Ovary (tissue), 9 donors: Measurements from ENCODE around the gene NKAIN4. TPM values are rescaled to one million over a fixed set of nuclear protein-coding genes. Genes with fewer than 3 reads are reported as not detected.

Source experiments
- DNase-seq, 5 donors: peaks; one replicate each; pipeline ENCODE4 v3.0.0-alpha.2; 2019 to 2020
- H3K27ac ChIP-seq, 2 donors: fragments of 200-600 bp; one replicate each; pipeline versions ENCODE4 v1.5.1 to v1.8.0; 2019 to 2022
- H3K27me3 ChIP-seq: fragments of 200-600 bp; one replicate; pipeline ENCODE4 v1.8.0; 2022
- H3K36me3 ChIP-seq: fragments of 200-600 bp; sonication (generic); one replicate; pipeline ENCODE4 v1.5.1; 2019
- H3K4me1 ChIP-seq: one replicate; pipeline ENCODE4 v1.8.1; 2013; ENCODE audit warnings: mild to moderate bottlenecking, moderate library complexity; ENCODE audit not compliant: insufficient read depth
- H3K4me3 ChIP-seq: fragments of 200-600 bp; sonication (generic); one replicate; pipeline ENCODE4 v1.5.1; 2017
- H3K9me3 ChIP-seq, 2 donors: fragments of 200-600 bp in 1 of 2; sonication (generic) in 1 of 2; one replicate each; pipeline versions ENCODE4 v1.5.1 to v1.8.1; 2013 to 2019; ENCODE audit warnings: mild to moderate bottlenecking in 1 of 2, moderate library complexity in 1 of 2
- EP300 ChIP-seq: sonication (generic); formaldehyde crosslinking; IDR thresholded peaks from one replicate; pipeline ENCODE4 v1.6.1; 2017; ENCODE audit warnings: antibody characterized with exemption
- POLR2A ChIP-seq: fragments of 450-650 bp; IDR thresholded peaks from one replicate; pipeline ENCODE4 v1.6.1; 2017; ENCODE audit warnings: antibody characterized with exemption, mild to moderate bottlenecking, moderate library complexity
- WGBS, 3 donors: extraction: QIAGEN DNeasy Blood & Tissue Kit in 1 of 3; methylation state at CpG; one replicate each; pipeline versions ENCODE4 v1.1.5 to v1.1.7; 2013 to 2017; 5-methylcytosine and 5-hydroxymethylcytosine counted together
- intact Hi-C, 4 donors: fragments of 100-400 bp; cut with DNase I; formaldehyde crosslinking; loops; one replicate each; pipeline versions ENCODE4 v1.11.0 to v1.15.1; 2022 to 2023
- polyA plus RNA-seq, 2 donors: library from polyadenylated mRNA; stranded (reverse); fragments of 200-250 nt in 1 of 2; fragments of 350-450 nt in 1 of 2; fragmentation: Illumina TruSeq in 1 of 2; extraction: RNeasy Lipid Tissue Mini Kit (QIAGEN cat#74804) in 1 of 2; gene quantifications; one replicate each; pipeline ENCODE4 v1.2.3, GENCODE V29; 2013 to 2014
- total RNA-seq, 7 donors: library from RNA; depleted of rRNA in 2 of 7; stranded (reverse); fragments of >200 nt in 2 of 7; fragmentation: NEBNext Ultra II Directional in 3 of 7; extraction: Animal tissue kit (Norgen Biotek cat#: 25700) in 3 of 7; gene quantifications; one replicate each; pipeline versions ENCODE4 v1.1.0 to v1.2.4, GENCODE V29; 2016 to 2023
- TF ChIP-seq, protein P1 (sequence below), 3 donors: fragments of 450-650 bp in 2 of 3; fragments of 200-600 bp in 1 of 3; IDR thresholded peaks; one replicate each; pipeline versions ENCODE4 v1.5.1 to v1.8.0; 2016 to 2022; ENCODE audit warnings: antibody characterized with exemption in 3 of 3, mild to moderate bottlenecking in 1 of 3
- donor health status: DM: no; HTN: no; CAD: no; lungs with moderate emphysema.
- donor health status: DM: no; HTN: no; CAD: no.
- donor health status: Bipolar disorder and iron deficiency.
- donor health status: DM: yes; HTN: yes; CAD: no.
- donor health status: DM: no; HTN: no; CAD: no.
- donor health status: DM: yes; HTN: yes; CAD: no.

NKAIN4 gene
- total and polyA plus RNA-seq, 9 donors = 0.18 to 0.24 TPM; not detected in 7

DNA sequence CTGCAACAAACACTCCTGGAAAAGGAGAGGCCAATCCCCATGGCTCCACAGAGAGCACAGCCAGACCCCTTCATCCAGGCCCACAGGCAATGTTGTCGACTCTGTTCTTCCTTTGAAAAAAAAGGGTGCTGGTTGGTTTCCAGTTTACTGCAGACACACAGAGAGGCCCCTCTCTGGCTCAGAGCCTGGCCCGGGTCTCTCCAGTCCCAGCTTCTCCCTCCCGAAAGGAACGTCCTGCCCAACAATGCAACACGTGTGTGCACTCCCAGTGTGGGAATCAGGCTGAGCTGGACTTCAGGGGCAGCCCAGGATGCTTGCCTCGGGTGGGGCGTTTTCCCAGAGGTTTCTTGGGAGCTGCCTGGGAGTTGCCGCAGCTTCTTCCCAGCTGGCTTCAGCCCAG is 4.5 kb upstream of the NKAIN4 start:
- H3K27me3 ChIP-seq = no peaks in the 10 kb centered on the region
- no peak overlapping the region for H3K27ac ChIP-seq
- peak in 1 of 5 donors; percentile 45 for DNase-seq
- H3K36me3 ChIP-seq = no peaks in the 10 kb centered on the region
- no peak overlapping the region for H3K4me3 ChIP-seq
- intact Hi-C loops = no loop called here
- WGBS, 3 donors = 8 to 16% (median 11%) methylated on average over 8 of the region's 8 CpGs
- H3K9me3 ChIP-seq = no peaks in the 10 kb centered on the region
- TF ChIP-seq POLR2A = no peak
- TF ChIP-seq, protein P1, sequence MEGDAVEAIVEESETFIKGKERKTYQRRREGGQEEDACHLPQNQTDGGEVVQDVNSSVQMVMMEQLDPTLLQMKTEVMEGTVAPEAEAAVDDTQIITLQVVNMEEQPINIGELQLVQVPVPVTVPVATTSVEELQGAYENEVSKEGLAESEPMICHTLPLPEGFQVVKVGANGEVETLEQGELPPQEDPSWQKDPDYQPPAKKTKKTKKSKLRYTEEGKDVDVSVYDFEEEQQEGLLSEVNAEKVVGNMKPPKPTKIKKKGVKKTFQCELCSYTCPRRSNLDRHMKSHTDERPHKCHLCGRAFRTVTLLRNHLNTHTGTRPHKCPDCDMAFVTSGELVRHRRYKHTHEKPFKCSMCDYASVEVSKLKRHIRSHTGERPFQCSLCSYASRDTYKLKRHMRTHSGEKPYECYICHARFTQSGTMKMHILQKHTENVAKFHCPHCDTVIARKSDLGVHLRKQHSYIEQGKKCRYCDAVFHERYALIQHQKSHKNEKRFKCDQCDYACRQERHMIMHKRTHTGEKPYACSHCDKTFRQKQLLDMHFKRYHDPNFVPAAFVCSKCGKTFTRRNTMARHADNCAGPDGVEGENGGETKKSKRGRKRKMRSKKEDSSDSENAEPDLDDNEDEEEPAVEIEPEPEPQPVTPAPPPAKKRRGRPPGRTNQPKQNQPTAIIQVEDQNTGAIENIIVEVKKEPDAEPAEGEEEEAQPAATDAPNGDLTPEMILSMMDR (IDR thresholded peaks at IDR 0.05) = no peak
- TF ChIP-seq EP300 = no peak
- H3K4me1 ChIP-seq = no peaks in the 10 kb centered on the region

DNA sequence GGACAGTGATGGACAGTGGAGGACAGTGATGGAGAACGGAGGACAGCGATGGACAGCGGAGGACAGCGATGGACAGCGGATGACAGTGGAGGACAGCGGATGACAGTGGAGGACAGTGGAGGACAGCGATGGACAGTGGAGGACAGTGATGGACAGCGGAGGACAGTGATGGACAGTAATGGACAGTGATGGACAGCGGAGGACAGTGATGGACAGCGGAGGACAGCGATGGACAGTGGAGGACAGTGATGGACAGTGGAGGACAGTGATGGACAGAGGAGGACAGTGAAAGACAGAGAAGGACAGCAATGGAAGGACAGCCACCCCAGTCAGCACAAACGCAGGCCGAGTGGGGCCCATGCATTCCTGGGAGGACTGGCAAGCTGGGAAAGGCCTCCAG is 3.4 kb upstream of the NKAIN4 start:
- no peak overlapping the region for H3K4me3 ChIP-seq
- no peaks in the 10 kb centered on the region for H3K9me3 ChIP-seq
- H3K36me3 ChIP-seq = no peaks in the 10 kb centered on the region
- DNase-seq = no peak
- TF ChIP-seq, protein P1 (IDR thresholded peaks at IDR 0.05) = no peak
- no peak for TF ChIP-seq EP300
- no peak for TF ChIP-seq POLR2A
- no peak overlapping the region for H3K27ac ChIP-seq
- intact Hi-C loops = no loop called here
- WGBS, 3 donors = 88 to 91% (median 90%) methylated on average over 13 of the region's 13 CpGs
- H3K4me1 ChIP-seq = no peaks in the 10 kb centered on the region
- no peaks in the 10 kb centered on the region for H3K27me3 ChIP-seq

DNA sequence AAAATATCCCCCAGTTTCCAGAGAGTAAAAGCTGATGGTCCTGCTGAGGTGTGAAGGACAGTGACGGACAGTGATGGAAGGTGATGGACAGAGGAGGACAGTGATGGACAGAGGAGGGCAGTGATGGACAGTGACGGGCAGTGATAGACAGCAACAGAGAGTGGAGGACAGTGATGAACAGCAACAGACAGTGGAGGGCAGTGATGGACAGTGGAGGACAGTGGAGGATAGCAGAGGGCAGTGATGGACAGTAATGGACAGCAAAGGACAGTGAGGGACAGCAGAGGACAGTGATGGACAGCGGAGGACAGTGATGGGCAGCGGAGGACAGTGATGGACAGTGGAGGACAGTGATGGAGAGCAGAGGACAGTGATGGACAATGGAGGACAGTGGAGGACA is 2.7 kb upstream of the NKAIN4 start:
- no peak overlapping the region for H3K27ac ChIP-seq
- no peaks in the 10 kb centered on the region for H3K9me3 ChIP-seq
- no peak for DNase-seq
- 89 to 95% (median 92%) methylated on average over 4 of the region's 4 CpGs for WGBS, 3 donors
- no peaks in the 10 kb centered on the region for H3K4me1 ChIP-seq
- H3K27me3 ChIP-seq = no peaks in the 10 kb centered on the region
- H3K36me3 ChIP-seq = no peaks in the 10 kb centered on the region
- TF ChIP-seq, protein P1 (IDR thresholded peaks at IDR 0.05) = no peak
- TF ChIP-seq EP300 (no peak), POLR2A (no peak)
- no peak overlapping the region for H3K4me3 ChIP-seq
- intact Hi-C loops = no loop called here

DNA sequence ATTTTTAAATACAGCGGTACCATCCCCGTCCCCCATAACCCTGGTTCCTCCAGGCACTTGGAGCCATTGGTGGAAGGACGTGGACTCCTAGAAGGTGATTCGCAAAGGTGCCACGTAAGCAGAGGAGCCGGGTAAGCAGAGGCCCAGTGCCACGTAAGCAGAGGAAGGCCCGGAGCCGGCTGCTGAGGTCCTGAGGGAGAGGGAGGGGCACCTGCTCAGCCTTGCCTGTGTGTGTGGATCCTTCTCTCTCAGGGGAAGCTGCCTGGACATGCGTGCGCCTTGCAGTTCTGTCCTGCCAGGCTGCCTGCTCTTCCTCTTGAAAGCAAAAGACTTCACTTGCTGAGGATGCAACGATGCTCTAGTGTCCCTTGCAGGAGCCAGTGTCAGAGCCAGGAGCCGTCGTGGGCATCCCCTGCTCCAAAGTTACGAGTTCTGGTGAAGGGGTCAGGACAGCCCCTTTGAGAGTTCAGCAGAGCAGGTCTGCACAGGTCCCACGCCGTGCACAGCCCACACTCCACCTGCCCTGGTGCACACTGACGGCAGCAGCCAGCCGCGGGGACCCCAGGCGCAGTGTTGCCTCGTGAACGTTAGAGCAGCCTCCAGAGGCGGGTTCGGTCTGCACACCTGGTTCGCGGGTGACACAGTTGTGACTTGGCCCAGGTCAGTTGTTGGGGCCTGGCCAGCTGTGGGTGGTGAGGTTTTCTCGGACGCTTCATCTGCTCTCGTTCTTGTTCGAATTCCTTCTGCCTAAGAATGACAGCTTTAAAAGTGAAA is 1.9 kb upstream of the NKAIN4 start:
- intact Hi-C loops = no loop called here
- H3K27me3 ChIP-seq = no peaks in the 10 kb centered on the region
- WGBS, 3 donors = 65 to 70% (median 69%) methylated on average over 31 of the region's 31 CpGs

More for the DNA sequence above, 1.9 kb upstream of the NKAIN4 start:
- Histone ChIP-seq H3K27ac (no peak overlapping the region), H3K36me3 (no peaks in the 10 kb centered on the region), H3K4me3 (no peak overlapping the region), H3K9me3 (no peaks in the 10 kb centered on the region), H3K4me1 (no peaks in the 10 kb centered on the region)
- DNase-seq = no peak
- TF ChIP-seq, protein P1 (IDR thresholded peaks at IDR 0.05) = no peak
- TF ChIP-seq POLR2A (no peak), EP300 (no peak)
